Fibroblast of skin of left quadriceps (primary cell): ENCODE results near the gene EFCAB11.
"Not testable (repeated sequence)": the region's sequence is repeated elsewhere in the genome, so short reads cannot be mapped to it uniquely, and the experiment has no call there.

Experiments
- DNase-seq, 2 experiments: peaks; one replicate each; pipeline ENCODE4 v3.0.0-alpha.2; 2013; ENCODE audit warnings: low read depth in 2 of 2

Gene EFCAB11

GRCh38 chr14:89911010-89911919 lies 43.3 kb downstream of the EFCAB11 start:
- no peak for DNase-seq

- DNase-seq = no peak
These were observed 43.9 kb downstream of the EFCAB11 start for GRCh38 chr14:89910691-89911009.

- no peak for DNase-seq
These were observed 44.9 kb downstream of the EFCAB11 start for GRCh38 chr14:89909586-89909985.

GRCh38 chr14:89908712-89909450 lies 45.6 kb downstream of the EFCAB11 start:
- no peak for DNase-seq

GRCh38 chr14:89907655-89908054 lies 46.9 kb downstream of the EFCAB11 start:
- DNase-seq = no peak

- DNase-seq = no peak
These were observed 48.5 kb downstream of the EFCAB11 start for GRCh38 chr14:89906000-89906399.

- no peak for DNase-seq
These were observed 51.1 kb downstream of the EFCAB11 start for GRCh38 chr14:89903340-89903952.

GRCh38 chr14:89902881-89903280 lies 51.6 kb downstream of the EFCAB11 start:
- no peak for DNase-seq

GRCh38 chr14:89900802-89901201 lies 53.7 kb downstream of the EFCAB11 start:
- DNase-seq = peak in 1 of 2 experiments; percentile 62

- DNase-seq = peak in 1 of 2 experiments; percentile 51
These were observed 54.4 kb downstream of the EFCAB11 start for GRCh38 chr14:89899917-89900663.

GRCh38 chr14:89899291-89899690 lies 55.2 kb downstream of the EFCAB11 start:
- DNase-seq = peak in 1 of 2 experiments; percentile 68

- not testable (repeated sequence) for DNase-seq
These were observed 61.1 kb downstream of the EFCAB11 start for GRCh38 chr14:89893388-89893787.

- DNase-seq = no peak
These were observed 61.6 kb downstream of the EFCAB11 start for GRCh38 chr14:89892953-89893352.

- not testable (repeated sequence) for DNase-seq
These were observed 62.8 kb downstream of the EFCAB11 start for GRCh38 chr14:89891721-89892120.

GRCh38 chr14:89891055-89891454 lies 63.5 kb downstream of the EFCAB11 start:
- DNase-seq = no peak

- no peak for DNase-seq
These were observed 63.9 kb downstream of the EFCAB11 start for GRCh38 chr14:89890589-89890988.

- no peak for DNase-seq
These were observed 64.9 kb downstream of the EFCAB11 start for GRCh38 chr14:89889626-89890025.

- no peak for DNase-seq
These were observed 69.8 kb downstream of the EFCAB11 start for GRCh38 chr14:89884761-89885160.

- no peak for DNase-seq
These were observed 72.7 kb downstream of the EFCAB11 start for GRCh38 chr14:89881839-89882238.

- not testable (repeated sequence) for DNase-seq
These were observed 80.4 kb downstream of the EFCAB11 start for GRCh38 chr14:89874091-89874490.

- peak; percentile 62 to 69 for DNase-seq
These were observed 84.2 kb downstream of the EFCAB11 start for GRCh38 chr14:89870316-89870715.

GRCh38 chr14:89869606-89870005 lies 84.9 kb downstream of the EFCAB11 start:
- DNase-seq = no peak
